Mammary epithelial cell (primary cell): ENCODE results near the gene NBEA.

Source experiments
- CTCF ChIP-seq, 2 donors: IDR thresholded peaks in 1 of 2; conservative IDR thresholded peaks in 1 of 2; 2 replicates each; pipeline ENCODE4 v1.5.1; 2011 to 2012; ENCODE audit warnings: inconsistent platforms in 2 of 2, low read length in 2 of 2, mild to moderate bottlenecking in 2 of 2, control low read depth in 1 of 2, low read depth in 1 of 2; ENCODE audit not compliant: insufficient read depth in 1 of 2; ENCODE audit errors: extremely low read depth in 1 of 2
- EZH2 ChIP-seq: IDR thresholded peaks from 2 replicates; pipeline ENCODE4 v1.6.1; 2012; ENCODE audit warnings: low read length, inconsistent platforms, borderline replicate concordance

DNA sequence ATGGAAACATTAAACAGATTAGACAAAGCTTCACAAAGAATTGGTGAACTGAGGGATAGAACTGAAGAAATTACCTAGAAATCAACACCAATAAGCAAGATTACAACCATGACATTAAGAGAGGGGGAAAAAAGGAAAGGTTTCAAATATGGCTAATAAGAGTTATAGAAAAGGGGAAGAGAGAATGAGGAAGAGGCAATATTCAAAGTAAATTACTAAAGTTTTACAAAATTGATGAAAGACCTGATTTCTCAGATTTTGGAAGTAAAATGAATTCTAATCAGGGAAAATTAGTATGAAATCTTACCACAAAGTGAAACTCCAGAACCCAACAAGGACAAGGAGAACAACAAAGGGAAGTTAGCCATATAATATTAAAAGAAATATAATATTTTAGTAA, 187.4 kb downstream of the NBEA start:
- TF ChIP-seq CTCF (conservative IDR thresholded peaks at IDR 0.05 in 1 of 2, IDR thresholded peaks at IDR 0.05 in 1 of 2; ENCODE audit: extremely low read depth in 1 of 2, insufficient read depth in 1 of 2, low read depth in 1 of 2, low read length in 2 of 2) (no peak), EZH2 (no peak)
